Activated CD8-positive, alpha-beta memory T cell treated with anti-CD3 and anti-CD28 coated beads, Interleukin-2, amount 10 ng/mL, durations not matched to agents 7 days and 5 days (primary cell): ENCODE measurements around the gene ZNF609. TPM values are rescaled to one million over a fixed set of nuclear protein-coding genes. Genes with fewer than 3 reads are reported as not detected.
"Not testable (repeated sequence)": the region's sequence is repeated elsewhere in the genome, so short reads cannot be mapped to it uniquely, and the experiment has no call there.

Source experiments
- ATAC-seq: fragments of 150-1000 bp; cut with Tn5 transposase; one replicate; pipeline ENCODE4 v1.10.0; 2021; ENCODE audit warnings: moderate library complexity
- CTCF ChIA-PET: fragments of 350-600 bp; sonication (Branson Sonifier 250); formaldehyde crosslinking; loops from one replicate; lab custom pipeline; 2021; ENCODE audit warnings: antibody characterized with exemption; lab: Charles Lee
- DNase-seq: peaks from one replicate; pipeline ENCODE4 v3.0.0-alpha.2; 2020
- H3K27ac Mint-ChIP-seq: one replicate; pipeline ENCODE4 v1.8.0; 2021; ENCODE audit warnings: mild to moderate bottlenecking, mixed read lengths
- H3K27me3 Mint-ChIP-seq: one replicate; pipeline ENCODE4 v1.8.0; 2021; ENCODE audit warnings: mixed read lengths
- H3K36me3 Mint-ChIP-seq: one replicate; pipeline ENCODE4 v1.8.0; 2021; ENCODE audit warnings: mild to moderate bottlenecking, mixed read lengths
- H3K4me1 Mint-ChIP-seq: one replicate; pipeline ENCODE4 v1.8.0; 2021; ENCODE audit warnings: mixed read lengths
- H3K4me3 Mint-ChIP-seq: one replicate; pipeline ENCODE4 v1.8.0; 2021; ENCODE audit warnings: mild to moderate bottlenecking, moderate library complexity, mixed read lengths
- H3K9me3 Mint-ChIP-seq: one replicate; pipeline ENCODE4 v1.8.0; 2022; ENCODE audit warnings: low read depth, mixed read lengths
- total RNA-seq, 2 experiments: library from RNA; stranded (reverse); gene quantifications; one replicate each; pipeline ENCODE4 v1.2.3, GENCODE V29; 2021

The ZNF609 gene
- total RNA-seq, 2 experiments from 2014 or later, result 36.8 to 47.5 TPM

DNA sequence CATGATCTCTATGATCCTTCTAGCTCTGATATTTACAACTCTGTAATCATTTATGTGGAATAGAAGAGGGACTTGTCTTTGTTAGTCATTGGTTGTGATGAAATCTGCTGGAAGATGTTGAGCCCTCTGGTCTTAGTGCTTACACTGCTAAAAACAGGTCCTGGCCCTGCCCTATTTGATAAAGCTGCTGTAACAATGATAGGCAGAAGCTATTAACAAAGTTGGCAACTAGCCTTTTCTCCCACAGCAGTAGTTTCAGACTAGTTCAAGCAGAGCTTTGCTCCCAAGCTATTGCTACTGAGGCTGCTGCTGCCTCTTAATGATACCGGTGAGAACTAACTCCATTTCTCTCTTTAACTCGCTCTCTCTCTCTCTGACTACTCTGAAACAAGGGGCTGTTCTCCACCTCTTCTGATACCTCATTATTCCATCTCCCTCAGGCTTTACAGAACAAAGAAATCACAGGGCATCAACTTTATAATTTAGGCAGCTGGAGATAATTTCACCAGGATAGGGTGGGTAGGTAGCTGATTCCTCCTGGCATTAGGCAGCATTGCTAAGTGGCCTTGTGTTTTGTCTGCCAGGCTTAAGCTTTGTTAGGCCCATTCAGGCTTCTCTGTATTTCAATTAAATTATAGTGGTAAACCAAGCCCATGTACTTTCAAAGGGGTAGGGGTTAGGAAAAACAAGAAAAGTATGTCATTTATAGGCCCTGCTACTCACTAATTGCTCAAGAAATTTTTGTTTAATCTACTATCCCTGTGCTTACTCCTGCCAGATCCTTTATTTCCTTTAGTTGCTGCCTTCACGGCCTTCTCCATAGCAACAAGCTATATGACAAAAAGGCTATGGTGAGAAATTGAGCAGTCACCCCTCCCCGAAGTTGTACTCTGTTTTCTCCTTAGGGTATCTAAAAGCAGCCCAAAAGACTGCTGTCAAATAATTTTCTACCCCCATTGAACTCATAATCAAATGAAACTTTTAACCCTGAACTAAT is 175.4 kb downstream of the ZNF609 start:
- no peak for ATAC-seq
- H3K9me3 Mint-ChIP-seq, result peaks cover 5% of the 10 kb centered on the region
- H3K27me3 Mint-ChIP-seq, result no peaks in the 10 kb centered on the region
- CTCF ChIA-PET, result interaction anchor here (0.8 to 4.2 kb wide), 10 partner anchors 8 to 474 kb away, joined by 3 to 30 read pairs (median 4); no protein-coding TSS in a partner anchor
- H3K36me3 Mint-ChIP-seq, result peaks cover 47% of the 10 kb centered on the region
- H3K4me3 Mint-ChIP-seq, result peak overlapping the region; percentile 62
- H3K4me1 Mint-ChIP-seq, result peaks cover 67% of the 10 kb centered on the region
- peak overlapping the region; percentile 52 for H3K27ac Mint-ChIP-seq
- no peak for DNase-seq

DNA sequence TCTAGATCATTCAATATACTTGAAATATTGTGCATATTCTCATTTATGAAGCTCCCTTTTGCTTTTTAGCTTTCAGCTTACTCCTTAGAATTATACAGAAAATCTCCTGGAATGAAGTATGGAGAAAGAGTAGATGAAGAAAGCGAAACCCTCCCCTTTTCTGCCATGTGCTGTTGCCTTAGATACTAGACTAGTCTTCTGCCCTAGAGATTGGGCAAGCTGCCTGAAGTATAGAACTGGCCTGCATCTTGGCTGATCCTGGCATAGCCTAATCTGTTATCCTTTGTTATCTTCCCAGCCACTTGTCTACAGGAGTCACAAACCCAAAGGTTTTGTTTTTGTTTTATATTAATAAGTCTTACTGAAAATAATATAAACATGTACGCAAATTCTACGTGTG is 176.2 kb downstream of the ZNF609 start:
- H3K9me3 Mint-ChIP-seq, result peaks cover 5% of the 10 kb centered on the region
- ATAC-seq (no peak), DNase-seq (no peak)
- peaks cover 68% of the 10 kb centered on the region for H3K4me1 Mint-ChIP-seq
- CTCF ChIA-PET, result interaction anchor here (0.8 to 4.2 kb wide), 3 partner anchors 13 to 21 kb away, joined by 3 to 30 read pairs (median 22); no protein-coding TSS in a partner anchor
- H3K27me3 Mint-ChIP-seq, result no peaks in the 10 kb centered on the region
- H3K4me3 Mint-ChIP-seq, result no peak overlapping the region
- H3K36me3 Mint-ChIP-seq, result peaks cover 47% of the 10 kb centered on the region
- no peak overlapping the region for H3K27ac Mint-ChIP-seq

GRCh38 chr15:64637412-64637811 is 177.0 kb downstream of the ZNF609 start:
- CTCF ChIA-PET, result interaction anchor here (4.2 kb wide), 1 partner anchor 12 kb away, joined by 30 read pairs; no protein-coding TSS in a partner anchor
- Mint-ChIP-seq H3K27me3 (no peaks in the 10 kb centered on the region), H3K4me1 (peaks cover 66% of the 10 kb centered on the region), H3K9me3 (peaks cover 5% of the 10 kb centered on the region), H3K27ac (no peak overlapping the region), H3K36me3 (peaks cover 45% of the 10 kb centered on the region), H3K4me3 (no peak overlapping the region)
- ATAC-seq (no peak), DNase-seq (no peak)

DNA sequence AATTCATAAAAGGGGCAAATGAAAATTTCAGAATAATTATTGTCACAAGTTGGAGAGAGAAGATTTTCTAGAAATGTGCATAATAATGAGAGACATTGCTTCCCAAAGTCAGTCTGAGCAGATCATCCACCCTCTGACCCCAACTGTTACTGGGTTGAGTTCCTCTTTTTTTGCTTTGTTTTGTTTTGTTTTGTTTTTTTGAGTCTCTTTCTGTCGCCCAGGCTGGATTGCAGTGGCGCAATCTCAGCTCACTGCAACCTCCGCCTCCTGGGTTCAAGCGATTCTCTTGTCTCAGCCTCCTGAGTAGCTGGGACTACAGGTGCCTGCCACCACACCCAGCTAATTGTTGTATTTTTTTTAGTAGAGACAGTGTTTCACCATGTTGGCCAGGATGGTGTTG is 179.4 kb downstream of the ZNF609 start:
- H3K27ac Mint-ChIP-seq, ATAC-seq, DNase-seq, H3K4me3 Mint-ChIP-seq, H3K9me3 Mint-ChIP-seq, H3K27me3 Mint-ChIP-seq: not testable (repeated sequence)
- CTCF ChIA-PET, result interaction anchor here (0.5 to 1.8 kb wide), 3 partner anchors 14 to 178 kb away, joined by 3 to 4 read pairs (median 3); no protein-coding TSS in a partner anchor
- Mint-ChIP-seq H3K4me1 (peaks cover 45% of the 10 kb centered on the region), H3K36me3 (peaks cover 49% of the 10 kb centered on the region)

- ATAC-seq (peak; percentile 33), DNase-seq (no peak)
- Mint-ChIP-seq H3K9me3 (peaks cover 5% of the 10 kb centered on the region), H3K27ac (no peak overlapping the region), H3K4me1 (peaks cover 39% of the 10 kb centered on the region), H3K4me3 (no peak overlapping the region), H3K36me3 (peaks cover 49% of the 10 kb centered on the region), H3K27me3 (no peaks in the 10 kb centered on the region)
- CTCF ChIA-PET, result interaction anchor here (0.5 to 1.8 kb wide), 3 partner anchors 13 to 178 kb away, joined by 3 to 4 read pairs (median 3); no protein-coding TSS in a partner anchor
Measured at GRCh38 chr15:64640146-64640871, 179.9 kb downstream of the ZNF609 start.

- Mint-ChIP-seq H3K36me3 (peaks cover 38% of the 10 kb centered on the region), H3K4me1 (peaks cover 21% of the 10 kb centered on the region), H3K27me3 (no peaks in the 10 kb centered on the region), H3K27ac (no peak overlapping the region), H3K9me3 (no peaks in the 10 kb centered on the region), H3K4me3 (no peak overlapping the region)
- CTCF ChIA-PET, result interaction anchor here (0.9 to 2.1 kb wide), 3 partner anchors 8 to 214 kb away, joined by 3 to 10 read pairs (median 3); no protein-coding TSS in a partner anchor
- DNase-seq (no peak), ATAC-seq (no peak)
Measured at GRCh38 chr15:64642875-64643274, 182.5 kb downstream of the ZNF609 start.

DNA sequence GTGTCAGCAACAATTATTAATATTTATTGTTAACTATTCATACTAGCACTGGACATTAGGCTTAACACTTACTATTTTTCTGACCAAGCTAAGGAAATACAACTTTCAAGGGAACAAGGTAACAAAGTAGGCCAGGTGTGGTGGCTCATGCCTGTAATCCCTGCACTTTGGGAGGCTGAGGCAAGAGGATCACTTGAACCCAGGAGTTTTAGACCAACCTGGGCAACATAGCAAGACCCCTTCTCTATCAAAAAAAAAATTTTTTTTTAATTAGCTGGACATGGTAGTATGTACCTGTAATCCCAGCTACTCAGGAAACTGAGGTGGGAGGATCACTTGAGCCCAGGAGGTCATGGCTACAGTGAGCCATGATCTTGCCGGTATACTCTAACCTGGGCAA is 183.3 kb downstream of the ZNF609 start:
- ATAC-seq (no peak), DNase-seq (no peak)
- Mint-ChIP-seq H3K36me3 (peaks cover 33% of the 10 kb centered on the region), H3K4me1 (peaks cover 21% of the 10 kb centered on the region), H3K9me3 (no peaks in the 10 kb centered on the region), H3K4me3 (no peak overlapping the region), H3K27ac (no peak overlapping the region), H3K27me3 (no peaks in the 10 kb centered on the region)
- CTCF ChIA-PET, result interaction anchor here (1.6 to 2.1 kb wide), 2 partner anchors 9 to 10 kb away, joined by 4 to 10 read pairs; no protein-coding TSS in a partner anchor

- CTCF ChIA-PET, result interaction anchor here (0.6 to 2.1 kb wide), 4 partner anchors 9 to 218 kb away, joined by 3 to 10 read pairs (median 4); no protein-coding TSS in a partner anchor
- not testable (repeated sequence) for H3K4me3 Mint-ChIP-seq, ATAC-seq, H3K9me3 Mint-ChIP-seq, H3K27me3 Mint-ChIP-seq, H3K27ac Mint-ChIP-seq, DNase-seq
- H3K4me1 Mint-ChIP-seq, result peaks cover 18% of the 10 kb centered on the region
- H3K36me3 Mint-ChIP-seq, result peaks cover 27% of the 10 kb centered on the region
Measured at GRCh38 chr15:64644811-64645210, 184.4 kb downstream of the ZNF609 start.

- ATAC-seq, result no peak
- Mint-ChIP-seq H3K4me1 (peaks cover 12% of the 10 kb centered on the region), H3K36me3 (peaks cover 18% of the 10 kb centered on the region), H3K4me3 (no peak overlapping the region), H3K27me3 (no peaks in the 10 kb centered on the region), H3K9me3 (no peaks in the 10 kb centered on the region), H3K27ac (no peak overlapping the region)
- CTCF ChIA-PET, result interaction anchor here (0.5 to 1.0 kb wide), 2 partner anchors 107 to 218 kb away, joined by 3 read pairs; no protein-coding TSS in a partner anchor
- DNase-seq, result no peak
Measured at GRCh38 chr15:64645995-64646394, 185.6 kb downstream of the ZNF609 start.

DNA sequence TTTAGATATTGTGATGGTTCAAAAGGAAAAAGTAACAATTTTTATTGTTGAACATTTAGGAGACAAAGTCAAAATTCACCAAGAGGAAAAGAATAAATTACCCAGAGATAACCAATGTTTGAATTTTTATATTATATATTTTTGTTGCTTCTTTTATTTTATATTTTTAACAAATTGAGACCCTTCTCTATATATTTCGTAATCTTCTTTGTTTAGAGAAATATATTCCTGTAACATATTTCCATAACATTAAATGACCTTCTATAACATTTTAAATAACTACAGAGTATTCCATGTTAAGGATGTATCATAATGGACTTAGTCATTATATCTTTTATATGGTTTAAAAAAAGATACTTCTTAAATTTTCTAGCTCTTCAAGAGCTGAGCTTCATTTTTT is 187.0 kb downstream of the ZNF609 start:
- DNase-seq (no peak), ATAC-seq (no peak)
- Mint-ChIP-seq H3K27ac (no peak overlapping the region), H3K4me3 (no peak overlapping the region), H3K4me1 (peaks cover 19% of the 10 kb centered on the region), H3K27me3 (no peaks in the 10 kb centered on the region), H3K36me3 (peaks cover 14% of the 10 kb centered on the region), H3K9me3 (no peaks in the 10 kb centered on the region)
- CTCF ChIA-PET, result interaction anchor here (6.2 kb wide), 1 partner anchor 12 kb away, joined by 30 read pairs; no protein-coding TSS in a partner anchor

DNA sequence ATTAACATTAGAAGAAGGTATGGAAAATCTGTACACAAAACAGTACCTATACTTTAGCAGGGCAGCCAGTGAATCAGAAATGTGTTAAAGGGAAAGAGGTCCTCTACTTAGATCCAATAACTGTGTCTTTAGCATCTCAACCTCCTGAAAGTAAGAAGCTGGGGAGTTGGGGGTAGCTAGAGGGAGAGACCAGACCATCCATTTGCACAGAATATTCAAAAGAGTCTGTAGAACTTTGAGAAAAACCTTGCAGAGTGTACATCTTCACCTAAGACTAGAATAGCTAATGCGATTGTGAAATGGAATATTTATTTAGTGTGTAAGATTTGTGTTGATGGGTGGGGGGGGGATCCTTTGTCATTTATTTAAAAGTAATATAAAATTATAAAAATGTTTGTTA is 190.2 kb downstream of the ZNF609 start:
- DNase-seq, result no peak
- ATAC-seq, result no peak
- CTCF ChIA-PET, result interaction anchor here (1.2 to 6.2 kb wide), 4 partner anchors 10 to 224 kb away, joined by 3 to 34 read pairs (median 18); no protein-coding TSS in a partner anchor
- Mint-ChIP-seq H3K36me3 (peaks cover 6% of the 10 kb centered on the region), H3K4me3 (no peak overlapping the region), H3K9me3 (no peaks in the 10 kb centered on the region), H3K27me3 (no peaks in the 10 kb centered on the region), H3K4me1 (peaks cover 21% of the 10 kb centered on the region), H3K27ac (no peak overlapping the region)

- no peak overlapping the region for H3K4me3 Mint-ChIP-seq
- CTCF ChIA-PET, result interaction anchor here (1.1 to 6.2 kb wide), 9 partner anchors 16 to 437 kb away, joined by 3 to 34 read pairs (median 3); partner anchors contain the start of gene TRIP4
- H3K9me3 Mint-ChIP-seq, result no peaks in the 10 kb centered on the region
- ATAC-seq (peak; percentile 78), DNase-seq (peak; percentile 48)
- H3K27me3 Mint-ChIP-seq, result no peaks in the 10 kb centered on the region
- H3K27ac Mint-ChIP-seq, result peak overlapping the region; percentile 76
- peaks cover 1% of the 10 kb centered on the region for H3K36me3 Mint-ChIP-seq
- peaks cover 21% of the 10 kb centered on the region for H3K4me1 Mint-ChIP-seq
Measured at GRCh38 chr15:64651601-64652191, 191.3 kb downstream of the ZNF609 start.
